Naive thymus-derived CD4-positive, alpha-beta T cell (primary cell): ENCODE data around the gene GMPR. TPM values are rescaled to one million over a fixed set of nuclear protein-coding genes. Genes with fewer than 3 reads are reported as not detected.
A peak's percentile ranks its signal among the peaks of the same experiment; 100 is the strongest.

Experiments used
- ATAC-seq: fragments of 150-1000 bp; cut with Tn5 transposase; 2 replicates; pipeline ENCODE4 v1.10.0; 2021; ENCODE audit warnings: mild to moderate bottlenecking, moderate library complexity
- CTCF ChIA-PET: fragments of 350-600 bp; sonication (Branson Sonifier 250); formaldehyde crosslinking; loops from one replicate; lab custom pipeline; 2021; ENCODE audit warnings: antibody characterized with exemption; lab: Charles Lee
- POLR2A ChIA-PET: fragments of 350-600 bp; sonication (Branson Sonifier 250); formaldehyde crosslinking; loops from one replicate; lab custom pipeline; 2021; ENCODE audit warnings: antibody characterized with exemption, inconsistent platforms; lab: Charles Lee
- DNase-seq, 9 donors: peaks; one replicate each; pipeline versions ENCODE4 v3.0.0 to v3.0.0-alpha.2; 2020 to 2022; ENCODE audit warnings: mixed read lengths in 1 of 9
- H3K27ac ChIP-seq: one replicate; pipeline ENCODE4 v1.7.0; 2013; ENCODE audit warnings: mild to moderate bottlenecking, low read depth, low read length, moderate library complexity
- H3K27me3 ChIP-seq, 2 donors: one replicate each; pipeline ENCODE4 v1.7.0; 2013; ENCODE audit warnings: low read length in 2 of 2, mild to moderate bottlenecking in 2 of 2, moderate library complexity in 2 of 2; ENCODE audit not compliant: control insufficient read depth in 2 of 2, insufficient read depth in 2 of 2
- H3K36me3 ChIP-seq, 3 experiments: 1 replicate in 2 of 3; 2 replicates in 1 of 3; pipeline ENCODE4 v1.7.0; 2013; ENCODE audit warnings: low read length in 3 of 3, mild to moderate bottlenecking in 3 of 3, moderate library complexity in 1 of 3; ENCODE audit not compliant: insufficient read depth in 3 of 3, control insufficient read depth in 2 of 3
- H3K4me1 ChIP-seq, 2 donors: one replicate each; pipeline ENCODE4 v1.7.0; 2013; ENCODE audit warnings: low read length in 2 of 2, mild to moderate bottlenecking in 2 of 2, moderate library complexity in 1 of 2; ENCODE audit not compliant: control insufficient read depth in 2 of 2, insufficient read depth in 2 of 2
- H3K4me3 ChIP-seq: 2 replicates; pipeline ENCODE4 v1.7.0; 2013; ENCODE audit warnings: mild to moderate bottlenecking, low read length
- H3K9me3 ChIP-seq, 3 experiments: 1 replicate in 2 of 3; 2 replicates in 1 of 3; pipeline ENCODE4 v1.7.0; 2013; ENCODE audit warnings: low read length in 3 of 3; ENCODE audit not compliant: control insufficient read depth in 2 of 3
- H3K27ac Mint-ChIP-seq, 9 donors: one replicate each; pipeline ENCODE4 v1.8.0; 2020 to 2022; ENCODE audit warnings: mixed read lengths in 9 of 9, mild to moderate bottlenecking in 8 of 9, moderate library complexity in 5 of 9, inconsistent platforms in 2 of 9
- H3K27me3 Mint-ChIP-seq, 5 donors: one replicate each; pipeline ENCODE4 v1.8.0; 2021 to 2022; ENCODE audit warnings: mixed read lengths in 5 of 5, mild to moderate bottlenecking in 1 of 5
- H3K36me3 Mint-ChIP-seq, 5 donors: one replicate each; pipeline ENCODE4 v1.8.0; 2020 to 2022; ENCODE audit warnings: mixed read lengths in 5 of 5, mild to moderate bottlenecking in 3 of 5, inconsistent platforms in 1 of 5
- H3K4me1 Mint-ChIP-seq, 7 donors: one replicate each; pipeline ENCODE4 v1.8.0; 2020 to 2022; ENCODE audit warnings: mixed read lengths in 7 of 7, mild to moderate bottlenecking in 3 of 7, inconsistent platforms in 1 of 7
- H3K4me3 Mint-ChIP-seq, 10 donors: one replicate each; pipeline ENCODE4 v1.8.0; 2020 to 2022; ENCODE audit warnings: mild to moderate bottlenecking in 10 of 10, mixed read lengths in 10 of 10, moderate library complexity in 6 of 10, inconsistent platforms in 2 of 10
- H3K9me3 Mint-ChIP-seq, 11 donors: one replicate each; pipeline ENCODE4 v1.8.0; 2020 to 2022; ENCODE audit warnings: mixed read lengths in 11 of 11, mild to moderate bottlenecking in 4 of 11, inconsistent platforms in 1 of 11, moderate library complexity in 1 of 11
- intact Hi-C, 2 donors: fragments of 100-400 bp; cut with micrococcal nuclease; formaldehyde crosslinking; loops; one replicate each; pipeline ENCODE4 v1.15.1; 2023
- polyA plus RNA-seq, 2 donors: library from polyadenylated mRNA; unstranded; fragments of 300-500 nt; fragmentation: Illumina TruSeq; gene quantifications; one replicate each; pipeline ENCODE4 v1.2.3, GENCODE V29; 2021
- total RNA-seq, 6 experiments: library from RNA in 5 of 6; stranded (reverse) in 5 of 6; gene quantifications; 1 replicate in 5 of 6; 2 replicates in 1 of 6; pipeline ENCODE4 v1.2.3 and lab custom pipeline; 2021 to 2026

GMPR gene
- total and polyA plus RNA-seq, 7 experiments from 2014 or later: 0.60 to 2.1 (median 0.93) TPM; not detected in 2

DNA sequence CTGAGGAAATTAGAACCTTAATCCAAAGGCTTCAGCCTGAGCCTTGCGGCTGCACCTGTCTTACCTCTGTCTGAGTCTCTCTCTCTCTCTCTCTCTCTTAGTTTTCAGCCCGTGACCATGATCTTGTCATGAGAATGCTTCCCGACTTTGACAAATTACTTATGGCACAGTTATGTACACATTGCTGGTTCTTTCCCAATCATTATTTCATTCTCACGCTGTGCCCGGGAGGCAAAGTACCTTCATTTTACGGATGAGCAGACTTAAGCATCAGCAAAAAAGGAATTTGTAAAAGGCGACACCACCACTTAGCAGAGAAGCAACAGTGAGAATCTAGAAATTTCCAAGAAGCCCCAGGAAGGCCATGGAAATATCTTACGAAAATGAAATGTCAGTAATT is 54.6 kb downstream of the GMPR start:
- CTCF ChIA-PET: no interaction called here

DNA sequence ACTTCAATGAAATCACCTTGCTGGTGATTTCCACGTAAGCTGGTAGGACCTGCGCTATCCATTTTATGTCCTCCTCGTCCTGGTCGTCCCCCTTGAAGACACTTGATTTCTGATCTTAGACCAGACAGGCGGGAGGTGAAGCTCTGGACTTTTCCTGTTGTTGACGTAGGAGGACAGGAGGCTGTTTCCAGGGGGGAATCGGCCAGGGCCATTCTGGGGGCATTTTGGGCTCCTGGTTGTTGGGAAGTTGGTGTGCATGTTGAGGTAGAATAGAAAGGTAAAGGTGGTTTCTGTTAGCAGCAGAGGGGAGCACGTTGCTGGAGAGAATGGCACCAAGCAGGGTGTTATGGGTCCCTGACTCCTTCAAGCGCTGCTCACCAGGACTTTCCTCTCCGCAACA is 56.0 kb downstream of the GMPR start:
- POLR2A ChIA-PET: no interaction called here
- Mint-ChIP-seq H3K4me1 (peaks cover 0 to 1% (median 0%) of the 10 kb centered on the region in 7 donors), H3K36me3 (no peaks in the 10 kb centered on the region), H3K9me3 (peaks cover 0 to 2% (median 0%) of the 10 kb centered on the region in 11 donors), H3K27me3 (no peaks in the 10 kb centered on the region), H3K27ac (no peak overlapping the region), H3K4me3 (no peak overlapping the region)
- intact Hi-C loops: no loop called here
- Histone ChIP-seq H3K4me1 (no peaks in the 10 kb centered on the region), H3K27ac (no peak overlapping the region), H3K4me3 (no peak overlapping the region), H3K36me3 (no peaks in the 10 kb centered on the region), H3K9me3 (no peaks in the 10 kb centered on the region), H3K27me3 (no peaks in the 10 kb centered on the region)
- DNase-seq: no peak
- CTCF ChIA-PET: interaction anchor here (0.7 kb wide), 1 partner anchor 1601 kb away, joined by 3 read pairs; no protein-coding TSS in a partner anchor
- ATAC-seq: no peak

More for the DNA sequence above, 54.6 kb downstream of the GMPR start:
- no peaks in the 10 kb centered on the region for H3K36me3 Mint-ChIP-seq
- no peaks in the 10 kb centered on the region for H3K27me3 Mint-ChIP-seq
- ATAC-seq (no peak), DNase-seq (no peak)
- H3K27ac Mint-ChIP-seq: no peak overlapping the region
- Histone ChIP-seq H3K27ac (no peak overlapping the region), H3K36me3 (no peaks in the 10 kb centered on the region), H3K4me1 (no peaks in the 10 kb centered on the region), H3K4me3 (no peak overlapping the region), H3K9me3 (no peaks in the 10 kb centered on the region), H3K27me3 (no peaks in the 10 kb centered on the region)
- H3K4me3 Mint-ChIP-seq: no peak overlapping the region
- POLR2A ChIA-PET: no interaction called here
- H3K9me3 Mint-ChIP-seq: peaks cover 0 to 2% (median 0%) of the 10 kb centered on the region in 11 donors
- H3K4me1 Mint-ChIP-seq: peaks cover 0 to 1% (median 0%) of the 10 kb centered on the region in 7 donors
- intact Hi-C loops: no loop called here

DNA sequence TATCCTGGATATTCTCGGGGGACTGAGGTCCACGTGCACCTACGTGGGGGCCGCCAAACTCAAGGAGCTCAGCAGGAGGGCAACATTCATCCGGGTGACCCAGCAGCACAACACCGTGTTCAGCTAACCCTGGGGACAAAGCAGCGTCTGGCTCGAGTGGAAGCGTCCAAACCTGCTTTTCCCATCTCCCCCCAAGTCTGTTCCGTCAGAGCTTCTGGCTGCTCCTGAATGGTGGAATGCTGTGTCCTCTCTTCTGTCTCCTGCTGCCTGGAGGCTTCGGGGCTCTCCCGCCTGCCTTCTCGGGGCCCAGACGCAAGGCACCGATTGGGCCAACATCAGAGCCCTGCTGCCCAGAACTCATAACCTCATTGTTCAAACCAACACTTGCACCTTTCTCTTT is 56.7 kb downstream of the GMPR start:
- Histone ChIP-seq H3K27ac (no peak overlapping the region), H3K27me3 (no peaks in the 10 kb centered on the region), H3K4me1 (no peaks in the 10 kb centered on the region), H3K4me3 (no peak overlapping the region), H3K9me3 (no peaks in the 10 kb centered on the region), H3K36me3 (no peaks in the 10 kb centered on the region)
- ATAC-seq: no peak
- Mint-ChIP-seq H3K27me3 (no peaks in the 10 kb centered on the region), H3K27ac (no peak overlapping the region), H3K4me3 (no peak overlapping the region), H3K4me1 (peaks cover 0 to 1% (median 0%) of the 10 kb centered on the region in 7 donors), H3K36me3 (no peaks in the 10 kb centered on the region), H3K9me3 (peaks cover 0 to 2% (median 0%) of the 10 kb centered on the region in 11 donors)
- no peak for DNase-seq
- intact Hi-C loops: no loop called here
- POLR2A ChIA-PET: no interaction called here
- CTCF ChIA-PET: interaction anchor here (0.7 kb wide), 1 partner anchor 1600 kb away, joined by 3 read pairs; no protein-coding TSS in a partner anchor

DNA sequence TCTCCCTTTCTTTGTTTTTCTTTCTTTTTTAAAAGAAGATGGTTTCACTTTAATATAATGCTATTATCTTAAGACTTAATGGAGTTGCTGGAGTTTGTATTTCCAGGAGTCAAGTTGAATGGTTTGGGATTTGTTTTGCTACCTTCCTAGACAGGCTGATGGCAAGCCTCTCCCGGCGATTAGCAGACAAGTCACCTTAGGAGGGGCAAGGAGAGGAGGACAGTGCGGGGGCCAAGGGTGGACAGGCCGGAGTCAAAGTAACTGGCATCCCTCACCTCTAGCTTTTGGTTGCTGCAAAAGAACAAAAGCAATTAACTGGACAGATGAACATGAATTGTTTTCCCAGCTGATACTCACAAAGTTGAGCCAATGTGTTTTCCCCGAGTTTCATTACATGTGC is 57.1 kb downstream of the GMPR start:
- ATAC-seq (no peak), DNase-seq (no peak)
- no peak overlapping the region for H3K27ac ChIP-seq
- H3K4me1 ChIP-seq: no peaks in the 10 kb centered on the region
- H3K36me3 Mint-ChIP-seq: no peaks in the 10 kb centered on the region
- ChIA-PET POLR2A (no interaction called here), CTCF (no interaction called here)
- no peak overlapping the region for H3K4me3 ChIP-seq
- H3K27me3 Mint-ChIP-seq: no peaks in the 10 kb centered on the region
- H3K9me3 Mint-ChIP-seq: peaks cover 0 to 2% (median 0%) of the 10 kb centered on the region in 11 donors
- H3K27ac Mint-ChIP-seq: no peak overlapping the region
- no peaks in the 10 kb centered on the region for H3K9me3 ChIP-seq
- H3K36me3 ChIP-seq: no peaks in the 10 kb centered on the region
- intact Hi-C loops: no loop called here
- peaks cover 0 to 1% (median 0%) of the 10 kb centered on the region in 7 donors for H3K4me1 Mint-ChIP-seq
- no peaks in the 10 kb centered on the region for H3K27me3 ChIP-seq
- H3K4me3 Mint-ChIP-seq: no peak overlapping the region

DNA sequence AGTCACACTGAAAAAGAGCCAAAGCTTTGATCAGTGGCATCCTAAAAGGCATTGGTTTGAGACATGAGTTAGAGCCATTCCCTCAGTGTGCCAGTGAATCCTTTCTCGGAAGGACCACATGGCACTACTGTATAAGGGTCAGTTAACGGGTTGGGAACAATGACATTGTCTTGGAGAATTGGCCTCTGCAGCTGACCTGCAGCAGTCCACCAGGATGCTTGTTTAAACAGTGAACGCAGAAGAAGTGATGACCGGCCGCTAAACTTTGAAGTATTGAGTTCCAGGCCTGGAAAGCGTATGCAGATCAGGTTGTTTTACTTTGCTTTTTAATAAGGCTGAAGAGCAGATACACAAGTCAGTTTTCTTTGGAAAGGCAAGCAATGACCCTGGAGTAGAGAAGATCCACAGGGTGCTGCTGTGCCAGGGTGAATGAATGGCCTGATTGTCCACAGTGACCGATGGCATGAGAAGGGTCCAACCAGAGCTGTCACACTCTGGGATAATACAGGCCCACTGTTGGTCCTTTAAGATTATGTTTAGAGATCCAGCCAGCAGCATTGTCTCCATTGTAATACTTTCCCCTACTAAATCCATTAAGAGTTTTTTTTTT is 57.8 kb downstream of the GMPR start:
- Histone ChIP-seq H3K27me3 (no peaks in the 10 kb centered on the region), H3K4me3 (no peak overlapping the region), H3K36me3 (no peaks in the 10 kb centered on the region), H3K9me3 (no peaks in the 10 kb centered on the region), H3K4me1 (no peaks in the 10 kb centered on the region), H3K27ac (no peak overlapping the region)
- POLR2A ChIA-PET: no interaction called here
- H3K27me3 Mint-ChIP-seq: no peaks in the 10 kb centered on the region
- H3K4me1 Mint-ChIP-seq: peaks cover 0 to 1% (median 0%) of the 10 kb centered on the region in 7 donors
- peaks cover 0 to 2% (median 0%) of the 10 kb centered on the region in 5 donors for H3K36me3 Mint-ChIP-seq
- DNase-seq (no peak), ATAC-seq (no peak)
- H3K9me3 Mint-ChIP-seq: peaks cover 0 to 2% (median 0%) of the 10 kb centered on the region in 11 donors
- CTCF ChIA-PET: no interaction called here
- H3K27ac Mint-ChIP-seq: peak overlapping the region in 1 of 9 donors; percentile 26
- no peak overlapping the region for H3K4me3 Mint-ChIP-seq
- intact Hi-C loops: no loop called here

DNA sequence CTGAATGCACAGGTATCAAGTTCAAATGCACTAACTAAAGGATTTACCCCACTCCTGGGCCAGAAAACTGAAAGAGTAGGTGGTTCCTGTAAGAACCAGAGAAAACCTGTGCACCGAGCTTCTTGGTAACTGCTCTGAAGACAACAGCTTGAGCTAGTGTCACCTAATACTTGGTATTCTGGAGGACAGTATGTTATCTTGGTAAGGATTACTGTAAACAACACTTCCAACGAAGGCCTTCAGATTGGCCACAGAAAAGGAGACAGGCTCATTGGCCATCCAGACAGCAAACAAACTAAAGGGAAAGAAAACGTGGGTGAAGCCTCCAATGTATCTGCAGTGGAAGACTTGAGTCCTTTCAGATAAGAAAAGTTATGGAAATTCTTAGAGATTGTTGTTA is 61.5 kb downstream of the GMPR start:
- Mint-ChIP-seq H3K4me3 (no peak overlapping the region), H3K27ac (peak overlapping the region in 1 of 9 donors; percentile 5), H3K27me3 (no peaks in the 10 kb centered on the region), H3K36me3 (peaks cover 0 to 13% (median 7%) of the 10 kb centered on the region in 5 donors), H3K4me1 (no peaks in the 10 kb centered on the region), H3K9me3 (peaks cover 0 to 2% (median 0%) of the 10 kb centered on the region in 11 donors)
- intact Hi-C loops: no loop called here
- ChIA-PET CTCF (no interaction called here), POLR2A (no interaction called here)
- H3K27ac ChIP-seq: no peak overlapping the region
- H3K36me3 ChIP-seq: no peaks in the 10 kb centered on the region
- DNase-seq: no peak
- H3K4me3 ChIP-seq: no peak overlapping the region
- H3K27me3 ChIP-seq: no peaks in the 10 kb centered on the region
- ATAC-seq: no peak
- no peaks in the 10 kb centered on the region for H3K9me3 ChIP-seq
- H3K4me1 ChIP-seq: no peaks in the 10 kb centered on the region

DNA sequence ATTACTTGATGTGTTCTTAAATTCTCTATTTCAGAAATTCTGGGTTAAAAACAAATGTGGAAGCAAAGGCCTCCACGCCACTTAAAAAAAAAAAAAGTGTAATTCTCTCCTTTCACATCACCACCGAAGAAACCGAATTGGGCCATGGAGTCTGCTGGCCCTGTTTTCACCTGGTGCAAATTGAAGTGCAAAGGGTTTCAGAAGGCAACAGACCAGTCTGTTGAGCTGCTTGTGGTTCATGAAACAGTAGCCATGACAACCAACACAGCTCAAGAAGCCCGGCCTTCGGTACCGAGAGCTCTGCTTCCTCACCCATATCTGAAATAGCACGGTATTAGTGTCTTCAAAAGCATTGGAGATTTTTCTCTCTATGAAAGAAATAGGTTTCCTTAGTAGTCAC is 63.1 kb downstream of the GMPR start:
- H3K27me3 ChIP-seq: no peaks in the 10 kb centered on the region
- Mint-ChIP-seq H3K27ac (no peak overlapping the region), H3K4me3 (no peak overlapping the region), H3K4me1 (no peaks in the 10 kb centered on the region), H3K9me3 (no peaks in the 10 kb centered on the region), H3K27me3 (no peaks in the 10 kb centered on the region), H3K36me3 (peaks cover 1 to 24% (median 7%) of the 10 kb centered on the region in 5 donors)
- no peaks in the 10 kb centered on the region for H3K9me3 ChIP-seq
- no peak overlapping the region for H3K4me3 ChIP-seq
- POLR2A ChIA-PET: interaction anchor here (0.7 kb wide), 1 partner anchor 48 kb away, joined by 3 read pairs; no protein-coding TSS in a partner anchor
- intact Hi-C loops: no loop called here
- ATAC-seq (no peak), DNase-seq (no peak)
- CTCF ChIA-PET: no interaction called here
- no peak overlapping the region for H3K27ac ChIP-seq
- no peaks in the 10 kb centered on the region for H3K4me1 ChIP-seq
- no peaks in the 10 kb centered on the region for H3K36me3 ChIP-seq
